HG03135 (cell line): Measurements from ENCODE around the gene PIKFYVE.
A peak's percentile ranks its signal among the peaks of the same experiment; 100 is the strongest.
"Not testable (repeated sequence)": the region's sequence is repeated elsewhere in the genome, so short reads cannot be mapped to it uniquely, and the experiment has no call there.

Experiments used
- ATAC-seq: cut with Tn5 transposase; IDR thresholded peaks from one replicate; pipeline ENCODE4 v1.9.1; 2021; ENCODE audit warnings: mild to moderate bottlenecking, moderate library complexity; ENCODE audit not compliant: unreplicated experiment

Gene PIKFYVE

DNA sequence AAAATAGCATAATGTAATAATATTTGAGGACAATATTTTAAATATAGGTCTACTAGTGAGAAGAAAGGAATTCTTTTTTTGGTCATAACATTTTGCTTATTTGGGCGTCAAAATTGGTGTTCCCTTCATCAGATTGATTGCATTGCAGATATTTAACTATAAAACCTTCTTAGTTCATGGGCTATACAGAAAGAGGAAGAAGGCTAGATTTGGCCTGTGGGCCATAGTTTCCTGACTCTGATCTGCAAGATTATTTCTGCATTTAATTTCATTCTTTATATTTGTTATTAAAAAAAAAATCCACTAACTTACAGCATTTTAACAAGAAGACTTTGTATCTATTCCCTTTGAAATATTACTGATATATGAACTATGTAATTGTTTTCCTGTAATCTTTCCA lies 31.9 kb downstream of the PIKFYVE start:
- ATAC-seq: no peak

DNA sequence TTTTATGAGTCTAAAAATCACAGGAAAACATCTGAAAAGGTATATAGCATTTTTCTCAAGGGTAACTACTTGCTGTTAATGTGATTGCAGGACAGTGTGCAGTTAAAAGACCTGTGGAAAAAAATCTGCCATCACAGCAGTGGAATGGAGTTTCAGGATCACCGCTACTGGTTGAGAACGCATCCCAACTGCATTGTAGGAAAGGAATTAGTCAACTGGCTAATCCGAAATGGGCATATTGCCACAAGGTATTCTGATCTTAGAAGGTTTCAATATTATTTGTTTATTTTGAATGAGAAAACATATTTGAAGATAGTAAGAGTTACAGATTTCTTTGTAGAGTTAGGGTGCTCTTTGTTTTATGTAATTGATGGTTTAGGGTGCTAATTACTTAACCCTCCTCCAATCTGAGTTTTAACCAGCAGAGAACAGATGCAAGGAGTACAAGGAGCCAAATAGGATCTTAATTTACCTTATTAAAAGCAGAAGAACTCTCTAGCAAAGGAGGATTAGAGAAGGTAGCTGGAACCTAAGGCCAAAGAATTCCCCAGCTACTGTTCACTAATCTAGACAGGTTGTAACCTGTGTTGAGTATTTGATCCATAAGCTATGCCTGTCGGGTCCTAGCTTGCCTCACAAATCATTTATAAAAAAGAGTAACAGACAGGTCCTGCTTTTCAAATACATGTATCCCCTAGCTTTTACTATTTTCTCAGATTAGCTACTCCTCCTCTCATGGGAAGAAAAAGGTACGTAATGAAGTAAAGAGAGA lies 35.0 kb downstream of the PIKFYVE start:
- no peak for ATAC-seq

DNA sequence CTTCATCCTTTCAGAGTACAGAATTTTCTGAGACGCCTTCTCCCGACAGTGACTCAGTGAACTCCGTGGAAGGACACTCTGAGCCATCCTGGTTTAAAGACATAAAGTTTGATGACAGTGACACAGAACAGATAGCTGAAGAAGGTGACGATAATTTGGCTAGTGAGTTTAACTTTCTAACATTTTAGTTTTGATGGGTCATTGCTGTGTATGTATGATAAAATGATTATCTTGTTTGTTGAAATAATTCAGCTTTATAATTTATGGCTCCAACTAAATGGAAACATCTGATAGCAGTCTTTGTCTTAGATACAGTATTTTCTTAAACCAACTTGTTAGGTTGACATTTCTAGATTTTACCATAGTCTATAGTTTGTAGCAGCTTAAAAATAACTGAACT lies 38.1 kb downstream of the PIKFYVE start:
- no peak for ATAC-seq

DNA sequence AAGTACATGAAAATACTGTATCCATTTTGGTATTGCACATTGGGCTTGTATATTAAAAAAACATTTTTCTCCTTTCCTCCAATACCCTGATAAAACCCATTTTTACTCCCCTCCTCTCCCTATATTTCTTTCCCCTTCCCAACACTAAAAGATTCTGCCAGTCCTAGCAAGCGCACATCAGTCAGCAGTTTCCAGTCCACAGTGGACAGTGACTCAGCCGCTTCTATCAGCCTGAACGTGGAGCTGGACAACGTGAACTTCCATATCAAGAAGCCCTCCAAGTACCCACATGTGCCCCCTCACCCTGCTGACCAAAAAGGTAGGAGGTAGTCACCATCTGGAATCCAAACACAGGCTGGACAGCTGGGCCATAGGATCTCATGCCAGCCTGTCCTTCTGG lies 38.6 kb downstream of the PIKFYVE start:
- ATAC-seq: no peak

DNA sequence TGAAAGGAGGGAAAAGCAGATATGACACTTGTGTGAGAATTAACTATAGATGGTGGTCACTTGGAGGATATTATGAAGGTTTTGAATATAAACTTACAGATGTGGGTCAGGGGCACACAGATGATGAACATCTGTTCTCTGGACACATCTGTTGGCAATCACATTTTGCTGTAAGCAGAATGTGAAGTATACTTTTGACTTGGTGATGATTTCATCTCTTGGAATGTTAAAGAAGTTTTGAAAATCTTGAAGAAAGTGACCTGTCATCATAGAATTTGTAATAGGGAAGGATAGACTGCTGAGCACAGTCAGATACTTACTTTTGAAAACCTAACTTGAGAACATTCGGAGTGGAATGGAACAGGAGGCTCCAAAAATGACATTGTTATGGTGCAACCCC lies 40.2 kb downstream of the PIKFYVE start:
- no peak for ATAC-seq

DNA sequence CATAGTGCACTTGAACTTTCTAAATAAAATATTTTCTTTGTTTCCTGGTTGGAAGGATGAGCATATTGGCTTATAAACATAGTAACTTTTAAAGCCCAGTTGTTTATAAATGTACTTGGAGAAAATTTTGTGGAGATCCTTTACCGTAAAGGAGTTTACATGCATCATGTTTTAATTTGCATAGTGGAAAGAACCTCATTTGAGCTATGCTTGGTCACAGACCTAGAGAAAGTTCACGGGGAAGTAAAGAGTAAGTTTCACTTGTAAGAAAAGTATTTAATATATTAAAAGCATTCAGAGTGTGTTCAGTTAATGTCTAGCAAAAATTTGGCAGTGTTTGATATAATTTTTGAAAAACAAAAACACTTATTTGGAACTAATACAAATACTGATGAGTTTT lies 45.3 kb downstream of the PIKFYVE start:
- ATAC-seq: peak; percentile 50

DNA sequence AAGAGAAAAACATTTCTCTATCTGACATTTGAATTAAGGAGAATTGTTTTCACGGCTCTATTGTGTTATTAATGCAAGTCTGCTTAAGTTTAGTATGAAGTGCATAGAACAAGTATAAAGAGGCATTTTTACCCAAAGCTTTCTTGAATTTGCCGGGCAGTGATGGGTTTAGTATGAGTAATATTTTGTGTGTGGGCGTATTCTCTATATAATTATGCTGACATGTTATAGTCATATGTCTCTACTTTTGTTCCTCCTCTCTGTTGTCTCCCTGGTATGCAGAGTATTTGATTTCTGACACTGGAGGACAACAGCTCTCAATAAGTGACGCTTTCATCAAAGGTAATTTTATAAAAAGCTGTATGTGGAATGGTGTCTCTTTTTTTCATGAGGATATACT lies 45.9 kb downstream of the PIKFYVE start:
- ATAC-seq: peak; percentile 64

DNA sequence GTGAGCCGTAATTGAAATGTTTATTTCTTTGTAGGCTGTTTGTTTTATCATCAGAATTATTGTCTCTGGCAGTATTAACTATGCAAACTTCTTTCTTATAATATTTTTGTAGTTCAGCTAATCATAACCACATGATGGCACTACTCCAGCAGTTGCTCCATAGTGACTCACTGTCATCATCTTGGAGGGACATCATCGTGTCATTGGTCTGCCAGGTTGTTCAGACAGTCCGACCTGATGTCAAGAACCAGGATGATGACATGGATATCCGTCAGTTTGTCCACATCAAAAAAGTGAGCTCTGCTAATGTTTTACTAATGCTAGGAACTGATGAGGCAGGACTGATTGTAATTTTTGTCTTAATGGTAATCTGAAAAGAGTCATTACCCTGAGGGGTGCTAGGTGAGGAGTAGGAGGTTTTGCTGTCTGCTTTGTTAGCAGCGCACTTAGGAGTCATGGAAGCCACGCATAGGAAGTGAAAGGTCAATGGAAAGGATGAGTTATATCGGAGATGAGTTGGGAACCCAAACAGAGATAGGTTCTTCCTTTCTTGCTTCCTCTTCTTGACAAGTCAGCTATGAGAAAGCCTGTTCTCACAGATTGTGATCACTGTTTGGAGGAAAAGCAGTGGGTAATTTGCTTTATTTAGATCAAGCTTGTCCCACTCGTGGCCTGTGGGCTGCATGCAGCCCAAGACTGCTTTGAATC lies 49.2 kb downstream of the PIKFYVE start:
- ATAC-seq: peak; percentile 60

DNA sequence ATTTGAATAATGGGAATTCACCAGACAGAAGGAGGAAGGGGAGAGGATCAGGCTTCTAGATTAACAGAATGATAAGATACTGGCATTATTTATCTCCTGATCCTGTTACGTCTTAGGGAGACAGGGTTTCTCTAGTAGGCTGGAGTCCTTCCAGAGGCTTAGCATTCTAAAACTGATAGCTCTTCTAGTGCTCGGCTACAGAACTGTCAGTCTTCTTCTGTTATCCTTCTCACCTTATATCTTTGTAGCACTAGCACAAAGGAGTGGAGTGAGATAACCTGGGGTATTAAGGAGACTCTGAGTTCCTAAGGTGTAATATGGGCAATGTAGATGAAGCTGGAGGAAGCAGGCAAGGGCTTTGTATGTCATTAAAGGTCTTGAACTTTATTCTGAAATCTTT lies 52.1 kb downstream of the PIKFYVE start:
- no peak for ATAC-seq

DNA sequence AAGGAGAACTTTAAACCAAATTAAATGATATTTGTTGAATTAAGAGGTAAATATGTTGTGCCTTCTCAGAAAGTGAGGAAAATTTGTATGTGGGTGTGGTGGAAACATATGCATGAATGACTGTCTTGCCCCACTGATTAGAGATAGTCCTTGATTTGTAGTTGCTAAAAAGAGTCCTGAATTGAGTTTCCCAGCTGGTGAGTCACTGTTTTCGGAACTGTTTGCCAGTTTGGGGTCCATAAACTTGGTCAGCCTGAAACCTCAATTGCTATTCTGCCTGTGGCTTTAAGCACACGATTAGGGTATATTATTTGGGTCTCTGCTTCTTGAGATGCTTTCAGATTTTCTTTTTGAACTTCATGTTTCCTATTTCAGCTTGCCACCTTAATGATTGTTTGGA lies 53.3 kb downstream of the PIKFYVE start:
- no peak for ATAC-seq

DNA sequence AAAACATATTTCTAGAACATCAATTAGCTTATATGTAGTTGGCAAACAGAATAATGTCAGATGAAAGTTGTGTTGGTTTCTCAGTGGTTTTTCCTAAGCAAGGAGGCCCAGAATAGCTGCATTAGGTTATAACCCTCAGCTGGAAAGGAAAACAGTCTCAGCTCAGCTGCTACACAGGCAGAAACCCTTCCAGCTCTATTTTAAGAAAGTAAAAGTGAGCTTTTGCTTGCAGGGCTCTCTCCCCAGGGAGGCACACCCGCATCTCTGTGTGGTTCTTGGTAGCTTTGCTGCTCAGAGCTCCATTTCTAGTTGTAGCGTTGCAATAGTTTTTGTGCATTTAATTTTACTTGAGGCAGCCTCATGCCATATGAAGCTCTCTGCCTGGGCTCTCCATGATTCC lies 54.6 kb downstream of the PIKFYVE start:
- ATAC-seq: peak; percentile 94

DNA sequence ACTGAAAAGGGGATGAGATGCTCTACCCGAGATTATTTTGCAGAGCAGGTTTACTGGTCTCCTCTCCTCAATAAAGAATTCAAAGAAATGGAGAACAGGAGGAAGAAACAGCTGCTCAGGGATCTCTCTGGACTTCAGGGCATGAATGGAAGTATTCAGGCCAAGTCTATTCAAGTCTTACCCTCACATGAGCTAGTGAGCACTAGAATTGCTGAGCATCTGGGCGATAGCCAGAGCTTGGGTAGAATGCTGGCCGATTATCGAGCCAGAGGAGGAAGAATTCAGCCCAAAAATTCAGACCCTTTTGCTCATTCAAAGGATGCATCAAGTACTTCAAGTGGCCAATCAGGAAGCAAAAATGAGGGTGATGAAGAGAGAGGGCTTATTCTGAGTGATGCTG lies 60.0 kb downstream of the PIKFYVE start:
- no peak for ATAC-seq

DNA sequence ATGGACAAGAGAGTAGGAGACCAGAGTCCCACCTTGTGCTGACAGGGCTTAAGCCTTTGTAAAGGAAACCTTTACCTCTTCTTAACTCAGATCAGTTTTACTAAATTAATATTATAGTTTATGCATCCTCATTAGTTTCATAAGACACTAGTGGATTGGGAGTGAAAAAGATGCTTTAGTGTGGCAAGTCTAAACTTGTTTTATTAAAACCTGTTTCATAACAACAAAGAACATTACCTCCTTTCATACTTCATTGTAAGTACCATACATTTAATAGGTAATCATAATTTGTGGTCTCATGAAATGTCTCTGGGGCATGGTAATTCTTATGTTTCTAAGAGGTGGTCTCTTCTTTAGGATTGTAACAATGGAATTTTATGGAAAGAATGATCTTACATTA lies 63.4 kb downstream of the PIKFYVE start:
- no peak for ATAC-seq

DNA sequence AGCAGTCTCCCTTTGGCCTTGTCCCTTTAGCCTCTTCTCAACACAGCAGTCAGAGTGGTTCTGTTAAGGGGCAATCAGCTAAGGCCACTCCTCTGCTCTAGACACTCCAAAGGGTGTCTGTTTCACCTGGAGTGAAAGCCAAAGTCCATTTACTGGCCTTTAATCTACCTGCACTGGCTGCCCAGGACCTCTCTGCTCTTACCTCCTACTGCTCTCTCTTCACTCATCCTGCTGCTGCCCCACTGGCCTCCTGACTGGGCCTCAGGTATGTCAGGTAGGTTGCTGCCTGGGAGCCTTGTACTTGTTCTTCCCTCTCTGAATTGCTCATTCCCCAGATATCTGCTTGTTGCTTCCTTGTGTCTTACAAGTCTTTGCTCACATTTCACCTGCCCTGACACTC lies 68.2 kb downstream of the PIKFYVE start:
- no peak for ATAC-seq

DNA sequence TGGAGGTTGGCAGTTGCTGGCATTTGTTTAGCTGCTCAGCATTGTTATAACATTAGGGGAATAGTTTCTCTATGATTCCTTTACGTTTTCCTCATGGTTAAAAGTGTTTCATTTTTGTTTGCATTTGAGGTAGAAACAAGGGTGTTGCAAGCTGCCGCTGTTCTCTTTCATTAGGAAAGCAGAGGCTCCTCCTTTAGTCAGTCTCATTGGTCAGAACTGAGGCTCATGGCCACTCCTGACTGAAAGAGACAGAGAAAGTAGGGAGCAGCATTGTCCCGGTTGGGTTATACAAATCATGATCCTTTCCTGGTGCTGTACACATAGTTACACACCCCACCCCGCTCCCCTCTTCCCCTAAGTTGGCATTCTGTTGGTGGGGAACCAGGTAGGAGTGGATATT lies 80.7 kb downstream of the PIKFYVE start:
- no peak for ATAC-seq

DNA sequence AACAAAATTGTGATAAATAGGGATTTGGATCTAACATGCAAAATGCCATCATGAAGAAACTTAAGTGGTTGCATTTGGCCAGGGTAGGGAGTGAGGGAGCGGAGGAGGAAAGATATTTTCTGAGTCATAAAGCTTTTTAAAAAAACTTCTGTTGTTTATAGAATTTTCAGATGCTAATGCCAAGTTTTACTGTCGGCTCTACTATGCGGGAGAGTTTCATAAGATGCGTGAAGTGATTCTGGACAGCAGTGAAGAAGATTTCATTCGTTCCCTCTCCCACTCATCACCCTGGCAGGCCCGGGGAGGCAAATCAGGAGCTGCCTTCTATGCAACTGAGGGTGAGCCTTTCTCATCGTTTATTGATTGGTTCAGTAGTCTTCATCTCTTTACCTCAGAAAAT lies 84.6 kb downstream of the PIKFYVE start:
- no peak for ATAC-seq

DNA sequence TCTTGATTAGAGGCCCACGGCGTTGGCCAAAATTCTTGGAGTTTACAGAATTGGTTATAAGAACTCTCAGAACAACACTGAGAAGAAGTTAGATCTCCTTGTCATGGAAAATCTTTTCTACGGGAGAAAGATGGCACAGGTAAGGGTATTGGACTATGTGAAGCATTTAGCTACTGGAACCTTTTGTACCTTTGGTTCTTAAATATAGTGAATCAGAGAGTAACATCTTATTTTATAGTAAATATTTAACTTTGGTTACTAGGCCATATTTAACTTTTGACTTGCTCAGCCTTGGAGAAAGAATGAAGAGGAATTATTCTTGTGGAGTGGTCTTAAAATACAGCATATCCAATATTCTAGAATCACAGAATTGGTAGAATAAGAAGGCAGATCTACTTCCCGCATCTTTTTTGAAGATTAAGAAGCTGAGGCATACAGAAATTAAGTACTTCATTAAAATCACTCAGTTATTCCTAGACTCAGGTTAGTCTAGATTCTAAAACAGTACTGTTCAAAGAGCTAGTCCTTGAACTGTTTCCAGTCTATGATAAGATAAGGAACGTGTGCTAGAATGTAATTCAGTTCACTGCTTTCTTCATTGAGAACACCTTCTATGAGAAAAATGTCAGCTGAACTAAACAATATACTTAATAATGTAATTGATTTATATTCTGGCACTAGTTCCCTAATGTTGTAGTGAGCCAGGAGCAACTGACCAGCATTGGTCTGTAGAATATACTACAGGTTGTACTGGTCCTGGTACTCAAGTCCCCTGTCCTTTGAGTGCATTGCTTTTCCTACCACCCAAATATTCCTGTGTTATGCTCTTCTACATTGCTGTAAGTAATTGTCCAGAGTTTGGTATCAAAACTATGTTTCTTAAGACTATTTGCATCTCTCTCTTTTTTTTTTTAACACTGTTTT lies 86.9 kb downstream of the PIKFYVE start:
- ATAC-seq: no peak

DNA sequence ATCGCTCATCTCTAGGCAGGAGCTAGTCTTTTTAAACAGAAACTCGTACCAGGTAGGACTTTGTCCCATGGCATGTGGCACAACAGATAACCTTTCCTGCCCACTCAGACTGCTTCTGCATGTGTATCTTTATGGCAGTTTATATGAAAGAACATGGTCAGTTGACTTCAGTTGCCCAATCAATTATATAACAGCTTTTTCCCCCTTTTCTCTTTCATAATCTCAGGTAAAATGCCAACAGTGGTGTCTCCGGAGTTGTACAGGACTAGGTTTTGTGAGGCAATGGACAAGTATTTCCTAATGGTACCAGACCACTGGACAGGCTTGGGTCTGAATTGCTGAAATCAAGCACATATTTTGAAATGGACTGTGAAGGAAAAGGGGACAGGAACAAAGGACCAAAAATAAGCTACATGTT lies 88.9 kb downstream of the PIKFYVE start:
- ATAC-seq: no peak

DNA sequence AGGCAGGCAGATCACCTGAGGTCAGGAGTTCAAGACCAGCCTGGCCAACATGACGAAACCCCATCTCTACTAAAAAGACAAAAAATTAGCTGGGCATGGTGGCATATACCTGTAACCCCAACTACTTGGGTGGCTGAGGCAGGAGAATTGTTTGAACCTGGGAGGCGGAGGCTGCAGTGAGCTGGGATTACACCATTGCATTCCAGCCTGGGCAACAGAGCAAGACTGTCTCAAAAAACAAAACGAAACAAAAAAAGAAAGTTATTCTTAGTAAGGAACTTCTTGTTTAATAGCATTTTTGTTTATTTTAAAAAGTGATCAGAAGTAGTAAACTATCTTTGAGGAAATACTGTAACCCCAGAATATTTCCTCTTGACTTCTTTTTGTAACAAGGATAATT lies 90.4 kb downstream of the PIKFYVE start:
- not testable (repeated sequence) for ATAC-seq

DNA sequence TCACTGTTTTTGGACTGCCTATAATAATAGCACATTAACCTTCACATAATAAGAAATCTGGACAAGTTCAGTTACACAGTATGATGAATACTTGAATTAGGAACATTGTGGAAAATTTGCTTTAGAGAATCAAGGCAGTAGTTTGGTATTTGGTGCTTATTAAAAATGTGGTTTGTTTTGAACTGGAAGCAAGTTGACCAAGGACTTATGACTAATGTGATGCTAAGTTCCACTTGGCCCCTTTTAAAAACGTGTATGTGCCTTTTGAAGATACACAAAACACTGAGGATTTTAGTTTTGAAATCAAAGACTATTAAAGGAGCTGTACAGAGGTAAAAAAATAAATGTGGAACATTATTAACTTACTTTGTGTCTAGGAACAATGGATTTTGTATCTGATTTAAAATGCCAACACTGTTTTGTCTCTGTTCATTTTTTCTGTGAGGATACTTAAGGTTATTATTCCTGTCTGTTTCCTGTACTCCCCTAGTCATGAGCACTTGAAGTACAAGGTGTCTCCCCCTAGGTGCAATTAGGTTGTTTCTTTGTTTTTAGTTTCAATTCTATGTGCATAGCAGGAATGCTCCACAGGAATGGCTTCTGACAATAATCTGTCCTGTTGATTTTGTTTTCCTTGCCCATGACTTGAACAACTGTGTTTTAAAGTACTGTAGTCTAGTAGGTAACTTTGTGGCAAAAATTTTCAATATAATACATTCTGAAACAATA lies 91.0 kb downstream of the PIKFYVE start:
- ATAC-seq: no peak
